ENCODE measurements around the gene KTN1. TPM values are rescaled to one million over a fixed set of nuclear protein-coding genes. Genes with fewer than 3 reads are reported as not detected.
A peak's percentile ranks its signal among the peaks of the same experiment; 100 is the strongest.

The KTN1 gene
- total RNA-seq, 1 experiment from 2014 or later = 76.6 TPM

DNA sequence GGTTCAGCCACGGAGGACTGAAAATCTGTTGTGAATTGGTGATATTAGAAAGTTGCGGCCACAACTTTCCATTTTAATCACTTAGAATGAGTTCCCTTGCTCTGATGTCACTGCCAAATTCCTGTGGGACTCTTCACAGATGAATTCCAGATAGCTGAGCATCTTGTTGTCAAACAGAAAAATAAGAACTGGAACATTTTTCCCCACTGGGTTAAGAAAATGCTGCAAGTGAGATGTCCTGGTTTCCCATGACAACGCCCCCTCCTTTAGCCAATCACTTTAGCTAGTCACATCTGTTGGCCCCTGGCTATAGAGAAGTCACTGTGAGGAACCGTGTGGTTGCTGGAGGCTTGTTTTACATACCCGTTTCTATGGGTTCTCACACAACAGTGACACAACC, 135.9 kb downstream of the KTN1 start:
- peak; percentile 86 for DNase-seq (ENCODE audit: low read depth)

DNA sequence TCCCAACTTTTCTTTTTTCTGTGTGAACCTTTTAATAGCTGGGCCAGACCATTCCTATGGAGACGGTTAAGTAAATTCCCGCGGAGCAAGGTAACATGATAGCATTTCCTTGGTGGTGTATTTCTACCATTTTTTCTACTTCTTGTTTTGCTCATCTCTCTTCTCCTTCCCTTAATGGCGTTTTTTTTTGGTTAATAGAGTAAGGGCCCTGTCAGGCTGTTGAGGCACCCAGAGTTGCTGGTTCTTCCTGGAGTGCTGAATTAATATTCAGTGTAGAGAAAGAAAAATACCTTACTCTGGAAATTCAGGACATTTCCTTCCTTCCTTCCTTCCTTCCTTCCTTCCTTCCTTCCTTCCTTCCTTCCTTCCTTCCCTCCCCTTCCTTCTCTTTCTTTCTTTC, 137.6 kb downstream of the KTN1 start:
- no peak for DNase-seq (ENCODE audit: low read depth)

DNA sequence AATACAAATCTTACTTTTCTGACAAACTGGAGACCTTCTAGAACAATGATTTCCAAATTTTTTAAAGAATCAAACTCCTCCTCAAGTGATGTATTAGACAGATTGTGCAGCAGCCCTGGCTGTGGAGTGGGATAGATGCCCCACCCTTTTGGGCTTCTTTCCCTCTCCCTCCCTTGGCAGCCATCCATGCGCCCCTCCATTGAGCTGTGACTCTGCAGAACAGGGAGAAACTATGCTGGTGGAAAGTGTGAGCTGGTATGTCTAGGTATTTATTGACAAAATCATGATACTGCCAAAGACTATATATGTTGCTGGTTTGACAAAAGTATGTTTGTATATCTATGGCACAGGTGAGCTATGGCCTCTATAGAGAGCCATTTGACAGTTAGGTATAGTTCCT, 138.5 kb downstream of the KTN1 start:
- no peak for DNase-seq (ENCODE audit: low read depth)

DNA sequence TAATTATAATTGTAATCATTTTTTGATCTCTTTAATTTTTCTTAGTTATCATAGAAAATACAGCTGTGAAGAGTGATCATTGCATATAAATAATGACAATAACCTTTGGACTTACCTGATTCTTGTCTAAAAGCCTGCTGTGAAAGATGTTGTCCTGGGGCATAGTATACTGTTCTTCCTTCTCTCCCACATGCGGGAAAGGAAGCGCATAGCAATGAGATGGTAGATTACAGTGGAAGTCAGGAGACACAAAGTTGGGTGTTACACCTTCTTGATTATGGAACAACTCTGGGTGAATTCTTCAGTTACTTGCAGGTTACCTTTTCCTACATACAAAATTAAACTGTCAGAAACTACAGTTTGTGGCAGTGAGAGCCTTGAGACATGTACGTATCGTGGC, 140.8 kb downstream of the KTN1 start:
- DNase-seq (ENCODE audit: low read depth) = peak; percentile 16

DNA sequence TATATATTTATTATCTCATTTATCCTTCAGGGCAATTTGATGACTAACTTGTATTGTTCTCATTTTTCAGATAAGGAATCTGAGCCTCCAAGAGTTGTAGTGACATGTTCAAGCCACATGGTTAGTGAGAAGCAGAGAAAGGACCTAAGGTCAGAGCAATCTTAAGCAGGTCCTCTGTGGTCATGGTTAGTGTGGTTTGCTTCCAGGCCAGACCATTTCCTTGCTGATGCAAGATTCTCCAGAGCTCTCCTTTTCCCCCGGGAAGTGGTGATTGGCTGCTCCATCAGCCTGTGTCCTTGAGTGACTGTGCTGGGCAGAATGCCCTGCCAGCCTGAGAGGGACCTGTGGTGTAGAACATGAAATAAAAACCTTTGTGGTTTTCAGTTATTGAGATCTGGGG, 141.3 kb downstream of the KTN1 start:
- peak; percentile 98 for DNase-seq (ENCODE audit: low read depth)

DNA sequence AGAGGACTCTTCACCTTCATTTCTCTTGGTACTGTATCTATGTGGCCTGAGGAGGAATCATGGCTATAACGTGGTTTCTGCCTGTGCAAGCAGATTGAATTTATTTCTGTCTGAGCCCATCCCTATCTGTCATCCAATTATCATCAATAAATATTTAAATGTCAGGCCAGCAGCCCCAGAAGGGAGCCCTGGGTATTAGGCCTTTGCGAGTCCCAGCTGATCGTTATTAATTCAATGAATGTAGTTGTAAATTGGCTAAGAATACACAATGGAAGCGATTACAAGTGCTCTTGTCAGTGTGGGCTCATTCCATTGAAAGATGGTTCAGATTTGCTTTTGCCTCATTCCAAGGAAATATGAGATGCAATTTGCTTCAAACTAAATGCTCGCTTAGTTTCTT, 142.0 kb downstream of the KTN1 start:
- no peak for DNase-seq (ENCODE audit: low read depth)

DNA sequence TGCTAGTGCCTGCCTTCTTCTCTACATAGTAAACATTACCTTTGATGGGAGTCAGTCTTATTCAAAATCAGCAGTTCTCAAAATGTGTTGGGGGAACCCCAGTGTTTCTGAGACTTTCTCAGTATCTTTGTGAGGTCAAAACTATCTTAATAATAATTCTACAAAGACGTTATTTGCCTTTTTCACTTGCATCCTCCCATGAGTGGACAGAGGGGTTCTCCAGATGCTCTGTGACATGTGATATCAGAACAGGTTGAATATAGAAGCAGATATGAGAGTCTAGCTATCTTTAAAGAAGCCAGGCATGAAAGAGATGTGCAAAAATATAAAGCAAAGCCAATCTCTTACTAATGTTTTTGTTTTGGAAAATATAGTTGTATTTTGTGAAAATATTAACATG, 144.7 kb downstream of the KTN1 start:
- no peak for DNase-seq (ENCODE audit: low read depth)

DNA sequence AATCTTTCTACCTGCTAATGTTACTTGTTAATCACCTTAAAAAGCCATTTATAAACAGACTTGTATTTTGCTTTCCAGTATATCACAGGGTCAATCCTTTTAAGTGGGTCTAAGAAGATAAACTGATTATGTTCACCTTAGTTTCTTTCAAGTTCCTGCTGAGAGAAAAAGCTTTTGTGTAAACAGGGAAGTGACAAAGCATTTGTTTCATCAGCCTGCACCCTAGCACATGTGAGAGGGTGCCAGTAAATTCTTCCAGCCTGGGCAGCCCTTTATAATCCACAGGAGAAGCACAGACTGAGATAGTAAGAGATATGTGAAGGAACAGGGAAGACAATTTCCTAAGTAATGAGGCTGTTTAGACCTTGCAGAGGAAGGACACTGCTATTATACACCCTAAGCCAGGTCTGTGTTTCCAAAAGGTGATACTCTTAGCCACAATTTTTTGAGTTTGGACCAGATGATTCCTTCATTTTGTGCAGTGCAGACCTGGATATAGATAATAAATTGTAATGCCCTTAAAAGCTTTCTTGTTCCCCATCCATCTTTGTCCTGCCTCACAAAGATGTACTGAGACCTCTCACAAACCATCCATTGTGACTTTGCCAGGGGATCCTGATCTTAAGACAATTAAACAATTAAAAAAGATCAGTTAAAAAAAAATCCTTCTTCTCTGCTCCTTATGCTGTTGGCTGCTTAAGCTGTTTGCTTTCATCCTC, 150.7 kb downstream of the KTN1 start:
- DNase-seq (ENCODE audit: low read depth) = no peak

DNA sequence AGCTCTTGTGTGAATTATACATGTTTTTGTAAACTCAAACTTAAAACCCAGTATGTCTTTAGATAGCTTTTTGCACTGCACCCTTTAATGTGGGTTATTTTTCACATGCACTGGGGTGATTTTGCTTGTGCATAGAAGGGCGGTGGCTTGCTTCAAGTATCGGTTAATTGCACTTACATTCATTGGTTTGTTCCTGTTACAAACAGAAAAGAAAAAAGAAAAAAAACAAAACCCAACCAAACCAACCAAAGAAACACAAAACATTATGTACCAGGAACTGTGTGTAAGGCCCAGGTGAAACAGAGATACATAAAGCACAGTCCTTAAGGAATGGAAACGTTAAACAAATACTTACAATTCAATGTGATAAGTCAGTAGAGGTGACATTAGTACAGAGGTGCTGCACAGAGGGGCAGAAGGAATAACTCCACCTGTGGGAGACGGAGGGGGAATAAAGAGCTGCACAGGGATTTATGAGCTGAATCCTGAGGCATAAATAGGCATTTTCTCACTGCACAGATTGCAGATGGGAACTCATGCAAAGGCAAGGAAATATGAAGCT, 151.4 kb downstream of the KTN1 start:
- no peak for DNase-seq (ENCODE audit: low read depth)

DNA sequence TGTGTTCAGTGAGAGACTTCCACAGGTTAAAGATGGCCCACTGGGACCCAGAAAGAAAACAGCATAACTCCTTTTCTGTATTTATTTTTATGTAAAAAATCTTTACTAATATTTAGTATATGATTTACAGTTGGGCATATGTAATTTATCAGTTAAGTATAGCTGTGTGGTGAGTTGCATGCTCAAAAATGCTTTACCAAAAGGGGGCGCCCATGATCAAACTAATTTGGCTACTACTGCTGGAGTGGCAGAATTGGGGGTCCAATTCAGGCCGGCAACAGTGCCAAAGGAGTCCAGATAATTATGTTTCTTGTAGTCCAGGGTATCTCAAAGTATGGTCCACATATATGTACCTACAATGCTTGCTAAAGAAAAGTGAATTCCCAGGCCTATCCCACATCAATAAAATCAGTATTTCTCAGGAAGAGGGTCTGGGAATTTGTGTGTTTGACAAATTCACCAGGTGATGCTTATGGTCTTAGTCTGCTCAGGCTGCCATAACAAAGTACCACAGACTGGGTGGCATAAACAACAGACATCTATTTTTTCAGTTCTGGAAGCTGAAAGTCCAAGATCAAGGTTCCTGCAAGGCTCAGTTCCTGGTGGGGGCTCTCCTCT, 152.0 kb downstream of the KTN1 start:
- DNase-seq (ENCODE audit: low read depth) = peak; percentile 29

DNA sequence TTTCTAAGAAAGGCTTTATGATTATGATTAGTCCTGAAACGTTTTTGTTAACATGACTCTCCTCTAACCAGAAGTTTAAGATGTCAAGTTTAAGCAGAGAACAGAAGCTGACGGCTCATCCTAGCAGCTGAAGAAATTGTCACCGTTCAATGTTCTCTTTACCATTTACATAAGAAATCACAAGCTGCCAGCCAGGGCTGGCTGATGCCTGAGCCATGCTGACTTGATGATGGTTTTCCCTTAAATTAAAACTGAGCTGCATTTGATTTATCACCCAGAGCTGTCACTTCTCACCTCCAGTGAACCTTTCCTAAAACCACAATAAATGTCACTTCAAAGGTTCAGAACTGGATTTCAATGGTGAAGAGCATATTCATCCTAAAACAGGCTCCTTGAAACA, 153.6 kb downstream of the KTN1 start:
- DNase-seq (ENCODE audit: low read depth) = peak; percentile 11

Other genes starting within 250 kb of the KTN1 start
- gene ATG14, start 168.4 kb upstream of the KTN1 start, total RNA-seq (2014; rRNA removed; shearing (Covaris generic)) = 5.6 and 8.9 TPM in 2 replicates
- not detected in 2 replicates for gene TBPL2, start 139.6 kb upstream of the KTN1 start, total RNA-seq (2014; rRNA removed; shearing (Covaris generic))